ENCODE data around the gene BICRA.
A peak's percentile ranks its signal among the peaks of the same experiment; 100 is the strongest.

Gene BICRA

GRCh38 chr19:47600246-47601179 lies 8.4 kb upstream of the BICRA start:
- Histone ChIP-seq H3K9me3 (replicated peaks; ENCODE audit: insufficient read depth, low read length) (no peaks in the 10 kb centered on the region), H3K4me3 (ENCODE audit: low read length) (peak overlapping the region; percentile 74), H3F3A (ENCODE audit: insufficient read depth, low read length) (0 out of 2 replicates have a peak, but pooled peaks cover 3% of the 10 kb centered on the region), H3K9me2 (replicated peaks; ENCODE audit: insufficient read depth, low read length) (no peaks in the 10 kb centered on the region), H3K9ac (ENCODE audit: low read length) (peak overlapping the region; percentile 64; the same call in 1 of the 2 replicates), H3K27me3 (replicated peaks; ENCODE audit: insufficient read depth, low read length) (peaks cover 30% of the 10 kb centered on the region), H3K79me2 (ENCODE audit: low read length) (no peaks in the 10 kb centered on the region), H4K20me1 (ENCODE audit: insufficient read depth, low read length) (no peaks in the 10 kb centered on the region), H3K27ac (ENCODE audit: low read length) (peak overlapping the region; percentile 15; the same call in 1 of the 2 replicates), H3K4me1 (ENCODE audit: low read length) (0 out of 2 replicates have a peak, but pooled peaks cover 3% of the 10 kb centered on the region), H3K36me3 (replicated peaks; ENCODE audit: insufficient read depth, low read length) (no peaks in the 10 kb centered on the region), H2AFZ (ENCODE audit: low read length) (peak overlapping the region; percentile 90), H3K4me2 (ENCODE audit: low read depth, low read length) (peak overlapping the region; percentile 98)
- peak; percentile 99 for DNase-seq
- TF ChIP-seq EZH2phosphoT487 (IDR thresholded peaks at IDR 0.05; ENCODE audit: low read length): no peak
- TF ChIP-seq EZH2 (optimal IDR thresholded peaks at IDR 0.05; ENCODE audit: low read depth, low read length): no peak
- TF ChIP-seq, protein P1, sequence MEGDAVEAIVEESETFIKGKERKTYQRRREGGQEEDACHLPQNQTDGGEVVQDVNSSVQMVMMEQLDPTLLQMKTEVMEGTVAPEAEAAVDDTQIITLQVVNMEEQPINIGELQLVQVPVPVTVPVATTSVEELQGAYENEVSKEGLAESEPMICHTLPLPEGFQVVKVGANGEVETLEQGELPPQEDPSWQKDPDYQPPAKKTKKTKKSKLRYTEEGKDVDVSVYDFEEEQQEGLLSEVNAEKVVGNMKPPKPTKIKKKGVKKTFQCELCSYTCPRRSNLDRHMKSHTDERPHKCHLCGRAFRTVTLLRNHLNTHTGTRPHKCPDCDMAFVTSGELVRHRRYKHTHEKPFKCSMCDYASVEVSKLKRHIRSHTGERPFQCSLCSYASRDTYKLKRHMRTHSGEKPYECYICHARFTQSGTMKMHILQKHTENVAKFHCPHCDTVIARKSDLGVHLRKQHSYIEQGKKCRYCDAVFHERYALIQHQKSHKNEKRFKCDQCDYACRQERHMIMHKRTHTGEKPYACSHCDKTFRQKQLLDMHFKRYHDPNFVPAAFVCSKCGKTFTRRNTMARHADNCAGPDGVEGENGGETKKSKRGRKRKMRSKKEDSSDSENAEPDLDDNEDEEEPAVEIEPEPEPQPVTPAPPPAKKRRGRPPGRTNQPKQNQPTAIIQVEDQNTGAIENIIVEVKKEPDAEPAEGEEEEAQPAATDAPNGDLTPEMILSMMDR (IDR thresholded peaks at IDR 0.05; ENCODE audit: low read length): no peak

GRCh38 chr19:47601180-47601904 lies 7.6 kb upstream of the BICRA start:
- no peaks in the 10 kb centered on the region for H3K36me3 ChIP-seq (replicated peaks; ENCODE audit: insufficient read depth, low read length)
- no peaks in the 10 kb centered on the region for H3K9me3 ChIP-seq (replicated peaks; ENCODE audit: insufficient read depth, low read length)
- 0 out of 2 replicates have a peak, but pooled peaks cover 3% of the 10 kb centered on the region for H3F3A ChIP-seq (ENCODE audit: insufficient read depth, low read length)
- peaks cover 30% of the 10 kb centered on the region for H3K27me3 ChIP-seq (replicated peaks; ENCODE audit: insufficient read depth, low read length)
- 0 out of 2 replicates have a peak, but pooled peaks cover 3% of the 10 kb centered on the region for H3K4me1 ChIP-seq (ENCODE audit: low read length)
- peak overlapping the region; percentile 68; the same call in 1 of the 2 replicates for H3K4me3 ChIP-seq (ENCODE audit: low read length)
- peak overlapping the region; percentile 80; the same call in 1 of the 2 replicates for H3K4me2 ChIP-seq (ENCODE audit: low read depth, low read length)
- H3K79me2 ChIP-seq (ENCODE audit: low read length): no peaks in the 10 kb centered on the region
- H2AFZ ChIP-seq (ENCODE audit: low read length): peak overlapping the region; percentile 89; the same call in 1 of the 2 replicates
- no peaks in the 10 kb centered on the region for H3K9me2 ChIP-seq (replicated peaks; ENCODE audit: insufficient read depth, low read length)
- DNase-seq: no peak
- H4K20me1 ChIP-seq (ENCODE audit: insufficient read depth, low read length): no peaks in the 10 kb centered on the region
- H3K27ac ChIP-seq (ENCODE audit: low read length): no peak overlapping the region
- TF ChIP-seq, protein P1 (IDR thresholded peaks at IDR 0.05; ENCODE audit: low read length): no peak
- TF ChIP-seq EZH2phosphoT487 (IDR thresholded peaks at IDR 0.05; ENCODE audit: low read length): no peak
- TF ChIP-seq EZH2 (optimal IDR thresholded peaks at IDR 0.05; ENCODE audit: low read depth, low read length): no peak
- H3K9ac ChIP-seq (ENCODE audit: low read length): no peak overlapping the region

GRCh38 chr19:47603706-47604565 lies 5.0 kb upstream of the BICRA start:
- H3K9ac ChIP-seq (ENCODE audit: low read length): no peak overlapping the region
- H4K20me1 ChIP-seq (ENCODE audit: insufficient read depth, low read length): no peaks in the 10 kb centered on the region
- peaks cover 15% of the 10 kb centered on the region; the same call in 1 of the 2 replicates for H3F3A ChIP-seq (ENCODE audit: insufficient read depth, low read length)
- H3K27me3 ChIP-seq (replicated peaks; ENCODE audit: insufficient read depth, low read length): peaks cover 21% of the 10 kb centered on the region
- H3K36me3 ChIP-seq (replicated peaks; ENCODE audit: insufficient read depth, low read length): no peaks in the 10 kb centered on the region
- H3K27ac ChIP-seq (ENCODE audit: low read length): no peak overlapping the region
- 0 out of 2 replicates have a peak, but pooled peaks cover 3% of the 10 kb centered on the region for H3K4me1 ChIP-seq (ENCODE audit: low read length)
- TF ChIP-seq EZH2 (optimal IDR thresholded peaks at IDR 0.05; ENCODE audit: low read depth, low read length): no peak
- TF ChIP-seq, protein P1 (IDR thresholded peaks at IDR 0.05; ENCODE audit: low read length): no peak
- no peak for TF ChIP-seq EZH2phosphoT487 (IDR thresholded peaks at IDR 0.05; ENCODE audit: low read length)
- H3K4me2 ChIP-seq (ENCODE audit: low read depth, low read length): no peak overlapping the region
- DNase-seq: no peak
- H2AFZ ChIP-seq (ENCODE audit: low read length): no peak overlapping the region
- no peak overlapping the region for H3K4me3 ChIP-seq (ENCODE audit: low read length)
- H3K79me2 ChIP-seq (ENCODE audit: low read length): no peaks in the 10 kb centered on the region
- H3K9me3 ChIP-seq (replicated peaks; ENCODE audit: insufficient read depth, low read length): no peaks in the 10 kb centered on the region
- H3K9me2 ChIP-seq (replicated peaks; ENCODE audit: insufficient read depth, low read length): no peaks in the 10 kb centered on the region
